Testis (tissue), 3 donors: ENCODE results near the gene GRIPAP1. TPM values are rescaled to one million over a fixed set of nuclear protein-coding genes. Genes with fewer than 3 reads are reported as not detected.

Experiments used
- DNase-seq: peaks from one replicate; pipeline ENCODE4 v3.0.0-alpha.2; 2019
- H3K27ac ChIP-seq, 2 donors: fragments of 200-600 bp; sonication (generic); one replicate each; pipeline ENCODE4 v1.5.1; 2019
- H3K27me3 ChIP-seq: fragments of 200-600 bp; sonication (generic); one replicate; pipeline ENCODE4 v1.5.1; 2019
- H3K36me3 ChIP-seq: fragments of 200-600 bp; sonication (generic); one replicate; pipeline ENCODE4 v1.5.1; 2017; ENCODE audit warnings: low read depth; ENCODE audit errors: missing control alignments
- H3K4me1 ChIP-seq: fragments of 200-600 bp; sonication (generic); one replicate; pipeline ENCODE4 v1.5.1; 2019
- H3K4me3 ChIP-seq, 2 donors: fragments of 200-600 bp; sonication (generic); one replicate each; pipeline ENCODE4 v1.5.1; 2017 to 2019
- H3K9me3 ChIP-seq: fragments of 200-600 bp; sonication (generic); one replicate; pipeline ENCODE4 v1.5.1; 2017
- CTCF ChIP-seq, 3 experiments: fragments of 450-650 bp in 2 of 3; fragments of 200-600 bp in 1 of 3; sonication (generic) in 1 of 3; IDR thresholded peaks; one replicate each; pipeline ENCODE4 v1.5.1; 2016 to 2019; ENCODE audit warnings: antibody characterized with exemption in 3 of 3, mild to moderate bottlenecking in 2 of 3, moderate library complexity in 1 of 3
- POLR2A ChIP-seq: fragments of 450-650 bp; IDR thresholded peaks from one replicate; pipeline ENCODE4 v1.6.1; 2017; ENCODE audit warnings: antibody characterized with exemption, mild to moderate bottlenecking, moderate library complexity
- WGBS, 2 donors: methylation state at CpG; one replicate each; pipeline ENCODE4 v1.1.5; 2018; 5-methylcytosine and 5-hydroxymethylcytosine counted together
- intact Hi-C: fragments of 100-400 bp; cut with DNase I; formaldehyde crosslinking; loops from one replicate; pipeline ENCODE4 v1.15.1; 2023; ENCODE audit warnings: low total_unique reads
- polyA plus RNA-seq: library from polyadenylated mRNA; stranded (reverse); fragments of 350-450 nt; fragmentation: Illumina TruSeq; extraction: RNeasy Lipid Tissue Mini Kit (QIAGEN cat#74804); gene quantifications from one replicate; pipeline ENCODE4 v1.2.3, GENCODE V29; 2014; ENCODE audit warnings: low read depth, low replicate concordance; ENCODE audit not compliant: insufficient read depth
- total RNA-seq, 2 donors: library from RNA; depleted of rRNA; stranded (reverse); fragments of >200 nt; gene quantifications; one replicate each; pipeline ENCODE4 v1.2.3, GENCODE V29; 2016

The GRIPAP1 gene
- total and polyA plus RNA-seq, 3 donors from 2014 or later: 44.4 to 88.9 (median 76.4) TPM

GRCh38 chrX:48978226-48978625, 23.8 kb downstream of the GRIPAP1 start:
- intact Hi-C loops: no loop called here
- TF ChIP-seq CTCF (IDR thresholded peaks at IDR 0.05): no peak
- no peak for TF ChIP-seq POLR2A
- no peaks in the 10 kb centered on the region for H3K9me3 ChIP-seq
- H3K27me3 ChIP-seq: no peaks in the 10 kb centered on the region
- no peak overlapping the region for H3K4me3 ChIP-seq
- DNase-seq: no peak
- no peaks in the 10 kb centered on the region for H3K36me3 ChIP-seq
- H3K4me1 ChIP-seq: no peaks in the 10 kb centered on the region
- no peak overlapping the region for H3K27ac ChIP-seq
- 97 to 100% methylated on average over 1 to 5 of the region's 5 CpGs for WGBS, 2 donors

- Histone ChIP-seq H3K4me3 (no peak overlapping the region), H3K36me3 (no peaks in the 10 kb centered on the region), H3K27ac (no peak overlapping the region), H3K9me3 (no peaks in the 10 kb centered on the region), H3K27me3 (no peaks in the 10 kb centered on the region), H3K4me1 (no peaks in the 10 kb centered on the region)
- WGBS, 2 donors: 62 to 64% methylated on average over 4 of the region's 6 CpGs
- no peak for TF ChIP-seq CTCF (IDR thresholded peaks at IDR 0.05)
- no peak for TF ChIP-seq POLR2A
- intact Hi-C loops: no loop called here
- no peak for DNase-seq
Observed at GRCh38 chrX:48976086-48976485, 26.0 kb downstream of the GRIPAP1 start.

DNA sequence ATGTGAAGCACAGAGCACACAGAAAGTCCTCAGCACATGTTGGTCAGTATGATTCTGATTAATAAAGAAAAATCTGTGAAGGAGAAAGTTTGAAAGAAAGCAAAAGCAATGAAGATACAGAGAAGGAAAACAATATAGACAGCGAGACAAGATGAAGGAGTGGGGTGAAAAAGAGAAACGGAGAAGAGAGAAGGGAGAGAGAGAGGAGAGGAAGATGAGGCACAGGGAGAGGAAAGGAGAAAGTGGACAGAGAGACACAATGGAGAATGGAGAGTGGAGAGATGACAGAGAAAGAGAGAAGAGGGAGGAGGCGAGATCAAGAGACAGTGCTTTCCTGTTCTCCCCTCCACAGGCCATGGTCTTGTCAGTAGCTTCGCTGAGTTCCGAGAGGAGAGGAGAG, 26.5 kb downstream of the GRIPAP1 start:
- TF ChIP-seq CTCF (IDR thresholded peaks at IDR 0.05) (no peak), POLR2A (no peak)
- no peaks in the 10 kb centered on the region for H3K4me1 ChIP-seq
- WGBS, 2 donors: 86 to 97% methylated on average over 4 to 5 of the region's 5 CpGs
- H3K27me3 ChIP-seq: no peaks in the 10 kb centered on the region
- no peaks in the 10 kb centered on the region for H3K36me3 ChIP-seq
- H3K9me3 ChIP-seq: no peaks in the 10 kb centered on the region
- intact Hi-C loops: no loop called here
- no peak overlapping the region for H3K4me3 ChIP-seq
- DNase-seq: no peak
- no peak overlapping the region for H3K27ac ChIP-seq

GRCh38 chrX:48975041-48975440, 27.0 kb downstream of the GRIPAP1 start:
- TF ChIP-seq CTCF (IDR thresholded peaks at IDR 0.05): no peak
- TF ChIP-seq POLR2A: no peak
- H3K27ac ChIP-seq: no peak overlapping the region
- no peak for DNase-seq
- H3K36me3 ChIP-seq: no peaks in the 10 kb centered on the region
- H3K4me3 ChIP-seq: no peak overlapping the region
- intact Hi-C loops: no loop called here
- H3K4me1 ChIP-seq: no peaks in the 10 kb centered on the region
- H3K9me3 ChIP-seq: no peaks in the 10 kb centered on the region
- H3K27me3 ChIP-seq: no peaks in the 10 kb centered on the region
- WGBS, 2 donors: 81 to 96% methylated on average over 3 to 7 of the region's 7 CpGs

GRCh38 chrX:48974574-48974973, 27.5 kb downstream of the GRIPAP1 start:
- H3K36me3 ChIP-seq: no peaks in the 10 kb centered on the region
- no peaks in the 10 kb centered on the region for H3K4me1 ChIP-seq
- H3K27ac ChIP-seq: no peak overlapping the region
- whole genome bisulfite sequencing, 2 donors: 87 to 97% methylated on average over 2 of the region's 2 CpGs
- H3K4me3 ChIP-seq: no peak overlapping the region
- H3K27me3 ChIP-seq: no peaks in the 10 kb centered on the region
- TF ChIP-seq POLR2A (no peak), CTCF (IDR thresholded peaks at IDR 0.05) (no peak)
- no peak for DNase-seq
- H3K9me3 ChIP-seq: no peaks in the 10 kb centered on the region
- intact Hi-C loops: no loop called here
